Right renal pelvis (tissue), 4 donors: ENCODE measurements around the gene PDGFRA. TPM values are rescaled to one million over a fixed set of nuclear protein-coding genes. Genes with fewer than 3 reads are reported as not detected.
"Not testable (repeated sequence)": the region's sequence is repeated elsewhere in the genome, so short reads cannot be mapped to it uniquely, and the experiment has no call there.

ENCODE experiments used
- DNase-seq, 4 donors: peaks; one replicate each; pipeline ENCODE4 v3.0.0-alpha.2; 2013; ENCODE audit warnings: low read depth in 4 of 4, low spot score in 3 of 4, missing footprints in 1 of 4
- polyA plus RNA-seq, 4 donors: library from polyadenylated mRNA; unstranded; fragments of 120-200 nt; gene quantifications; one replicate each; pipeline ENCODE4 v1.2.1, GENCODE V29; 2013; ENCODE audit not compliant: insufficient read length in 4 of 4

Gene PDGFRA
- polyA plus RNA-seq, 4 donors = 133 to 209 (median 191) TPM

DNA sequence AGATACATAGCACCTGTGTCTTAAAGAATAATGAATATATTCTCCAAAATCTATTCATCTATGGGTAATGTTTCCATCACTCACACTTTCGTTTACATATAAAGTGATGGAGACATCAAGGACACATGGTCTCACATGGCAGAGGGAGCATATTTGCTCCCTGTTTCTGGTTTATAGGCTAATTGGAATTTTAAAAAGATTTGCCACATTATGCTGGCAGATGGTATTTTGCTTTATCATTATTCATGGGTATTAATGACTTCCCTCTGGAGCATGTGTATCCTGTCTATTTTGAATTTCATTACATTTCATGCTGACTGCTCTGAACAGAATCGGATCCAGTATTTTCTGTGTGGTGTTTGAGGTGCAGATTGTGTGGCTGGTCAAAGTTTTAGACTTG, 79.0 kb downstream of the PDGFRA start:
- no peak for DNase-seq

DNA sequence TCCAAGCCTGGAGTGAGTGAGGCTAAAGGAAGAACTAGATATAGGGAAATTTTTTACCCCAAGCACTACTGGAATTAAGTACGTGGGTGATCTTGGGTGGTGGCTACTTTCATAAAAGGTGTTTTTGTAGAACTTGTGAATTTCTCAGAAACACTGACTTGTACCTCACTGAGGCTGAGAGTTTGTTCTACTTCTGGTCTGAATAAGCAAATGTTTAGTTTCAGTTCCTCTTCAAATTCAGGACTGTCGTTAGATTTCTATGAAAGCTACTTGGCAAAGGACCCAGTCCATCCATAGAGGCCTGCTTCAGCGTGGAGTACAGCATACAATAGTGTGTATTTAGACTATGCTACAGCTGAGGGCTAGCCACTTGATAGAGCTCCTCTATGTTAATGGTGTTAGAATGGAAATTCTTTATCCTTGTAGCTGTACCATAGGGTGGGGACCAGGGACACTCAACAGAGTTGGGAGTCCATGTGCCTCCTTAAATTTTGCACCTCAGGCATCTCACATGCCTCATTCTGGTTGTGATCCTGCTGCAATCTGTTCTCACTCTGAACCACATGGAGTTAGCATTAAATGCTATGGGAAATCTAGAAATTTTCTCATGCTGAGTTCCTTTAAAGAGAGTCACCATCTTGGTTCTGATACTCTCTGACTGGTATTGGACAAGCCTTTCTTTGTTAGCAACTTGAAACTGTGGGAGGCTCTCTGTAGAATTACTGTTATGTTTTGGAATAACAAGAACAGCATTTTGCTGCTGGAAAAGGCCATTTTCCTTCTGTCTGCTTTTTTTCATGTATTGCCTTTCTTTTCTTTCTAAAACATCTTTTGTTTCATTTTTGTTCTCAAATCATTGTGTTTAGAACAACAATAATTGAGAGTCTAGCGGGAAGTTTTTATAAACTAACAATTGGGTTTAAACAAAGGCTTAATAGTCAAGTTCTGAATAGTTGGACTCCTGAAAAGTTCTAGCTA, 86.8 kb downstream of the PDGFRA start:
- no peak for DNase-seq

DNA sequence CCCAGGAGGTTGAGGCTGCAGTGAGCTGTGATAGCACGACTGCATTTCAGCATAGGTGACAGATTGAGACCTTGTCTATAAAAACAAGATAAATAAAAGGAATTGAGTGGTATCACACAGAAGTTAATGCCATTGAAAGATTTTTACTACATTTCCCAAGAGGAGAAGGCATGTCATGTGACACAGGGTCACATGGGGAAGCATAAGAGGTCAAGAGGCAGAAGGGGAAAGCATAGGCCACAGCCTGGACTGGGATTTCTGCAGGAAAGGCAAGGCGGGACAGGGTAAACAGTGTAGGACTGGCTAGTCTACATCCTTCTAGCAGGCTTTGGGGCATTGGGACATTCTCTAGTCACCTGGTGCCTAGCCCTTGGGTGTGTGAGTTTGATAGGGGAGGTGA, 88.6 kb downstream of the PDGFRA start:
- DNase-seq = no peak

DNA sequence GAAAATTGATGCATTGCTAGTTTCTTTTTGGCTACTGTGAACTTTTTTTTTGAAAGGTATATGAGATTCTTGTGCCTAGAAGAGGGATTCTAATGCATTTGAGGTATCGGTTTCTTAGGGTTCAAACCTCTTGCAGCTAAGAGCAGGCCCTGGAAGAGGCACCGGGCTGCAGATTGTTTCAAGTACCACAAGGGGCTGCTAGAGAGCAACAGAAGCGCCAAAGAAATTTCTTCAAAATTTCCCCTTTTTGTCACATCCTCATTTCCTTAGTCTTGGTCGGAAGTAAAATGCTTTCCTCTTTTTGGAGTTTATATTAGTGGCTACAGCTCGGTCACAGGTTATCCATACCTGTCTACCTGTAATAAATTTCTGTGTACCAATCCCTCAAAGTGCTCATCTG, 89.8 kb downstream of the PDGFRA start:
- DNase-seq = peak in 2 of 4 donors; percentile 12 to 25

DNA sequence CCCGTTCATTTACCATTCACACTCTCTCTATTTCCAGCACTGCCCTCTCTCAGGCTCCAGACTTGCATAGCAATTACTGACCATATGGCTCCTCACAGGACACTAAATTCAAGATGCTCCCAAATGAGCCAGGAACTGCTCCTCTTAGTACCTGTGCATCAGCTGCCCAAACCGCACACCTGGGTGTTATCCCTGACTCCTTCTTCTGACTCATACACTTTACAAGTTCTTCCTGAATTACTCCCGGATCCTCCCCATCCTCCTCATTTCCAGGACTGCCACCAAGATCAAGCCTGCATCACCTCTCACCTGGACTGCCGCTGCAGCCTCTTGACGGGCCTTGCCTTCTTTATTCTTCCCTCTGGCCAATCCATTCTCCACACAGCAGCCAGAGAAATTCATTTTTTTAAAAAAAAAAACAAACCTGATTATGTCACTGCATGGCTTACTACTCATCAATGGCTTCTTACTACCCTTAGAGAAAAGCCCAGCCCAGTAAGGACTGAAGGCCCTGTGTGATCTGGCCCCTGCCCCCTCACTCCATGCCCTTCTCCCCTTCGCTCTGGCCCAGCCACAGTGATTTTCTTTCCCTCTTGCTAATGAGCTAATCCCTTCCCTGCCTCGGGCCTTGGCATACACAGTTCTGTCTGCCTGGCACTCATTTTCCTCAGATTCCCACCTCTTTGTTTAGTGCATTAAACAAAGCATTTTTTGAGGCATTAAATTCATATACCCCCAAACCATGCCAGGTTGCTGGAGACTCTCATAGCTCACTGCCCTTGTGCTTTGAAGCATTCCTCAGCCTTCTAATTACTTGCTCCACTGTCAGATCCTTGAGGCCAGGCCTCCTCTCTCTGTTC, 92.0 kb downstream of the PDGFRA start:
- no peak for DNase-seq

DNA sequence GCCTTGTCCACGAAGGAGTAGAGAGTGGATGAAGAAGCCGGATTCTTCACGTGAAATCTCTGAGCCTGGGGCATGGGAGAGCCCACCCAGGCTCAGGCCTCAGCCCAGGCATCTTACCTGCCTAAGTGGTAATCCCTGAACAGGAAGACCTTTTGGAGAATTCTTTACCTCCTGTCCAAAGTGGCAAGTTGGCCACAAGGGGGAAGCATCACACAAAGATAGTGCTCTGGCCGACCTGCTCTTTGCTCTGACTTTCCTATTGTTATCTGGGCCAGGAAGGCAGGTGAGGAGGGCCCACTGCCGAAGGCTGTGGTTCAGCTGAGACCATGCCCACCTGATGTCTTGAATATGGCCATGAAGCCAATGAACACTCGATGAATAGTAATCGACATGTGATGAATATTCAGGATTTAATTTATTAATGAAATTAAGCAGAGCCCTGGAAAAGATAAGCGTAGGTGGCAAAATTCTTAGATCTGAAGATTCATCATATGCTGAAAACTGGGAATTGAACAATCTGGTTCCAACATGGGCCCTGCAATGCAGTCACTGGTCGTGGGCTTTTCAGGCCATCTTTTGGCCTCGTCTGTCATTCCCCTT, 93.8 kb downstream of the PDGFRA start:
- peak; percentile 43 to 59 (median 52) for DNase-seq

DNA sequence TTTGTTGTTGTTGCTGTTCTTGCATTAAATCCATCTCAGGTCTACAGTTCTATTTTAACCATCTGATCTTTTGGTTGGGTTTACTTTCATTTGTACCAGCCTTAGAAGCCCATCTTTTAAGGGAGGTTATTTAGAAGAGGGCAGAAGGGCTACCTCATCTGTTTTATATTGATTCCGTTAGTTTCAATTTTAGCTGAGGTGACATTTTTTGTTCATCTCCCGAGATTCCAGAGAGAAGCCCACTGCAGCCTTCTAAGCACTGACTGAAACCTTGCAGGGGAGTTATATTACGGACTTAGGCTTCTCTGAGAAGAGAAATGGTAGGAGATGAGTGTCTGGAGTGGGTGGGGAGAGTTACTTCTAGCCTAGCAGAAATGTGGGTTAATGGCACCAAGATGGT, 101.8 kb downstream of the PDGFRA start:
- no peak for DNase-seq

DNA sequence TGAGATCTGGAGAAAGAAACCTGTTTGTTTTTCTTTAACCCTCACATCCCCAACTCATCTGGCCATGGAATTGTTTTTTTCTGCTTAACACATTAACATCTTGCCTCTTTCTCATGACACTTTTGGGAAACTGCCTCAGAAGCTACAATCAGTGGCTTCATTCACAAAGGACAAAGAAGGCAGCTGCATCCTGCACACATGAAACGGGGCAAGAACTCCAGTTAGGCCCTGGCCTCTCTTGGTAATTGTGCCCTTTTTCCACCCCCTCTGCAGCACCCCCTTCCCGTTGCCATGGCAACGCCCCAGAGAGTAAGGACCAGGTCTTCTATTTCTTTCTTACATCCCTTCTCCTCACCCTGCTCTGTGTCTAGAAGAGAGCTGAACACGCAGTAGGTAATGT, 103.4 kb downstream of the PDGFRA start:
- DNase-seq = no peak

DNA sequence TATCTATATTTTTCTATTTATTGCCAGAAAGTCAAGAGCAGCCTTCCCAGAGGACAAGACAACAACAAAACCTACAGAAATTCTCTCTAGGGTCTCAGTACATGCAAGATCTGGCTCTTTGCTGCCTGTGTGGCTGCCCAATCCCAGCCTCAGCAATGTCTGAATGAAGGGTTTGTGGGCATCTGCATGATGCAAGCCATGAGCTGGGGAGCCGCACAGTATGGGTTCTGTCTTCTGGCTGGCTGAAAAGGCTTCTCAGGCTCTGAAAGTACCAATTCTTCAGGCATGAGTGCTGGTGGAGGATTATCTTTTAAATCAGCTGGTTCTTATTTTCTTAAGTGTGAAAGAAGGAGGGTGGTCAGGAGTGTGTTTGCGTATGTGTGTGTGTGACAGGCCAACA, 104.6 kb downstream of the PDGFRA start:
- no peak for DNase-seq

DNA sequence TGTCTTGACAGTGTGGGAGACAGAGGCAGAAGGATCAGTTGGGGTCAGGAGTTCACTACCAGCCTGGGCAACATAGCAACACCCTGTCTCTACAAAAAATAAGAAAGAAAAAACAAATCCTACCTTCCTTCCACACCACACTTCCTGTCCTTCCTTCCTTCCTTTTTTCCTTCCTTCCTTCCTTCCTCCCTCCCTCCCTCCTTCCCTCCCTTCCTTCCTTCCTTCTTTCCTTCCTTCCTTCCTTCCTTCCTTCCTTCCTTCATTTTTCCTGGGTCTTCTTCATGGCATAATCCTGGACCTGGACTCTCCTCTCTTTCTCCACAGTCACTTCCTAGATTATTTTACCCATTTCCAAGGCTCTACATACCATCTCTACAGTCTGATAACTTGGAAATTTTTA, 105.7 kb downstream of the PDGFRA start:
- DNase-seq = not testable (repeated sequence)

DNA sequence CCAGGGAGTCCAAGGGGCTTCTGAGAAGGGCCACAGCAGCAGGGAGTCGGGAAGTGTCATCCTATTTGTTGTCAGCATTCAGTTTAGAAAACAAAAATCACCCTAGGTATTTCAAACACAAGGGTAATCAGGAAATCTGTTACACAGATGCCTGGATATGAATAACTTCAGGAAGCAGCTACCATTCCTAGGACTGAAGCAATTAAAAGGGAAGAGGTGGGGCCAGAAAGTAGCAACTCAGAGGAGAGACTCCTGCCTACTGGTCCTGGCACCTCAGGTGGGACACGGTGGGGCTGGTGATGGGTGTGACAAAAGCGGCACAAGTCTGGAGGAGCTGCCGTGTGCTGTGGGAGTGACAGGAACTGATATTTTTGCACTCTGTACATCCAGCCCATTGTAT, 107.9 kb downstream of the PDGFRA start:
- DNase-seq = no peak

DNA sequence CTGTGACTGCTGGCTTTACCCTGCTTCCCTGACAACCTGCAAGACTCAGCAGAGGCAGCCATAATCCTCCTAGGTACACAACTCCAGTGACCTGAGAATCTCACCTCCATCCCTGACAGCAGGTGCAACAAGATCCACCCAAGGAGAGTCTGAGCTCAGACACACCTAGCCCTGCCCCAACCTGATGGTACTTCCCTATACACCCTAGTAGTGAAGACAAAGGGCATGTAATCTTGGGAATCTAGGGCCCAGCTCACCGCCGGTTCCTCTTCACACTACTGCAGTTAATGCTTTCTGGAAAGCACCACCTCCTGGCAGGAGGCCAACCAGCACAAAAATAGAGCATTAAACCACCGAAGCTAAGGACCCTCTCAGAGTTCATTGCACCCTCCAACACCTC, 113.0 kb downstream of the PDGFRA start:
- not testable (repeated sequence) for DNase-seq

Other genes with a start within 250 kb of the PDGFRA start
- 10 to 100 TPM; 28.9 to 44.6 (median 37.0) TPM for gene CHIC2, start 164.7 kb upstream of the PDGFRA start, polyA plus RNA-seq
- not detected for gene GSX2, start 129.1 kb upstream of the PDGFRA start, polyA plus RNA-seq